Endodermal cell (in vitro differentiated cells): ENCODE data around the gene CFAP298. TPM values are rescaled to one million over a fixed set of nuclear protein-coding genes. Genes with fewer than 3 reads are reported as not detected.

ENCODE experiments used
- DNase-seq: peaks from one replicate; pipeline ENCODE4 v3.0.0-alpha.2; 2017
- H3K27ac ChIP-seq: 2 replicates; pipeline ENCODE4 v1.5.1; 2013; ENCODE audit warnings: mild to moderate bottlenecking, low read depth, low read length, moderate library complexity
- H3K27me3 ChIP-seq: 2 replicates; pipeline ENCODE4 v1.6.1; 2013; ENCODE audit warnings: mild to moderate bottlenecking, low read length, moderate library complexity; ENCODE audit not compliant: insufficient read depth, control insufficient read depth, poor library complexity, severe bottlenecking
- H3K36me3 ChIP-seq: 2 replicates; pipeline ENCODE4 v1.7.0; 2013; ENCODE audit warnings: mild to moderate bottlenecking, low read length, moderate library complexity; ENCODE audit not compliant: control insufficient read depth, insufficient read depth
- H3K4me1 ChIP-seq: one replicate; pipeline ENCODE4 v1.7.0; 2013; ENCODE audit warnings: low read length; ENCODE audit not compliant: control insufficient read depth, insufficient read depth
- H3K4me3 ChIP-seq: 2 replicates; pipeline ENCODE4 v1.5.1; 2013; ENCODE audit warnings: mild to moderate bottlenecking, low read length, moderate library complexity
- H3K9ac ChIP-seq: 2 replicates; pipeline ENCODE4 v1.6.1; 2013; ENCODE audit warnings: mild to moderate bottlenecking, low read length, moderate library complexity; ENCODE audit not compliant: poor library complexity, severe bottlenecking; ENCODE audit errors: extremely low read depth
- H3K9me3 ChIP-seq: 2 replicates; pipeline ENCODE4 v1.6.1; 2013; ENCODE audit warnings: mild to moderate bottlenecking, low read length, moderate library complexity; ENCODE audit not compliant: control insufficient read depth
- H3K27ac Mint-ChIP-seq: 2 replicates; pipeline ENCODE4 v1.8.0; 2020; ENCODE audit warnings: mixed read lengths
- H3K27me3 Mint-ChIP-seq: 2 replicates; pipeline ENCODE4 v1.8.0; 2021; ENCODE audit warnings: mild to moderate bottlenecking, mixed read lengths; ENCODE audit not compliant: insufficient read depth
- H3K36me3 Mint-ChIP-seq: 2 replicates; pipeline ENCODE4 v1.8.0; 2020; ENCODE audit warnings: low read depth, mixed read lengths
- H3K4me1 Mint-ChIP-seq: 2 replicates; pipeline ENCODE4 v1.8.0; 2020; ENCODE audit warnings: mixed read lengths
- H3K4me3 Mint-ChIP-seq: 2 replicates; pipeline ENCODE4 v1.8.0; 2020; ENCODE audit warnings: mild to moderate bottlenecking, moderate library complexity, mixed read lengths
- H3K9me3 Mint-ChIP-seq: 2 replicates; pipeline ENCODE4 v1.8.0; 2020; ENCODE audit warnings: mild to moderate bottlenecking, mixed read lengths
- CTCF ChIP-seq: fragments of 200-600 bp; sonication (generic); conservative IDR thresholded peaks from 2 replicates; pipeline ENCODE4 v1.5.0; 2021; ENCODE audit warnings: antibody characterized with exemption, mild to moderate bottlenecking
- WGBS, 2 experiments: methylation state at CpG; one replicate each; pipeline versions ENCODE4 v1.1.5 to v1.1.7; 2013; ENCODE audit warnings: missing lambda C conversion rate in 2 of 2, mixed read lengths in 1 of 2; ENCODE audit not compliant: insufficient coverage in 1 of 2, insufficient read length in 1 of 2; 5-methylcytosine and 5-hydroxymethylcytosine counted together
- total RNA-seq, 2 donors: library from RNA; stranded (reverse); fragmentation: NEBNext Ultra II Directional in 1 of 2; extraction: Animal tissue kit (Norgen Biotek cat#: 25700) in 1 of 2; gene quantifications; 2 replicates in 1 of 2; 3 replicates in 1 of 2; pipeline ENCODE4 v1.2.1, GENCODE V29; 2021

CFAP298 gene
- total RNA-seq, 2 donors from 2014 or later, result 57.3 to 62.2 TPM

GRCh38 chr21:32569261-32570230 is 42.6 kb downstream of the CFAP298 start:
- H3K4me3 ChIP-seq, result peak overlapping the region; percentile 94
- H3K4me1 Mint-ChIP-seq, result peaks cover 3% of the 10 kb centered on the region
- peak overlapping the region; percentile 74 for H3K4me3 Mint-ChIP-seq
- no peaks in the 10 kb centered on the region for H3K36me3 Mint-ChIP-seq
- peaks cover 6% of the 10 kb centered on the region for H3K27me3 ChIP-seq
- peaks cover 7% of the 10 kb centered on the region for H3K9me3 ChIP-seq
- peak overlapping the region; percentile 74 for H3K27ac Mint-ChIP-seq
- peaks cover 3% of the 10 kb centered on the region for H3K4me1 ChIP-seq
- H3K27me3 Mint-ChIP-seq, result peaks cover 12% of the 10 kb centered on the region
- H3K36me3 ChIP-seq, result no peaks in the 10 kb centered on the region
- 8 to 12% methylated on average over 42 to 61 of the region's 61 CpGs for WGBS, 2 experiments
- H3K9me3 Mint-ChIP-seq, result peaks cover 11% of the 10 kb centered on the region
- peak; percentile 94 for TF ChIP-seq CTCF
- peak; percentile 93 for DNase-seq
- no peak overlapping the region for H3K27ac ChIP-seq
- H3K9ac ChIP-seq, result peak overlapping the region; percentile 28

- peaks cover 12% of the 10 kb centered on the region for H3K27me3 Mint-ChIP-seq
- no peak for TF ChIP-seq CTCF
- H3K27me3 ChIP-seq, result peaks cover 6% of the 10 kb centered on the region
These were observed 44.6 kb downstream of the CFAP298 start for GRCh38 chr21:32567626-32568025.

GRCh38 chr21:32566741-32567389 is 45.3 kb downstream of the CFAP298 start:
- TF ChIP-seq CTCF, result no peak
- Mint-ChIP-seq H3K4me1 (peaks cover 9% of the 10 kb centered on the region), H3K36me3 (no peaks in the 10 kb centered on the region), H3K27me3 (peaks cover 12% of the 10 kb centered on the region), H3K4me3 (no peak overlapping the region), H3K9me3 (peaks cover 15% of the 10 kb centered on the region), H3K27ac (no peak overlapping the region)
- no peak for DNase-seq
- Histone ChIP-seq H3K4me3 (no peak overlapping the region), H3K9ac (no peak overlapping the region), H3K36me3 (no peaks in the 10 kb centered on the region), H3K27ac (no peak overlapping the region), H3K27me3 (peaks cover 6% of the 10 kb centered on the region), H3K4me1 (peaks cover 3% of the 10 kb centered on the region), H3K9me3 (peaks cover 13% of the 10 kb centered on the region)
- WGBS, 2 experiments, result 96 to 100% methylated on average over 3 to 4 of the region's 5 CpGs

More at GRCh38 chr21:32567626-32568025, 44.6 kb downstream of the CFAP298 start:
- Histone ChIP-seq H3K4me1 (peaks cover 3% of the 10 kb centered on the region), H3K9me3 (peaks cover 13% of the 10 kb centered on the region), H3K9ac (no peak overlapping the region), H3K27ac (no peak overlapping the region), H3K36me3 (no peaks in the 10 kb centered on the region), H3K4me3 (no peak overlapping the region)
- Mint-ChIP-seq H3K4me1 (peaks cover 3% of the 10 kb centered on the region), H3K36me3 (no peaks in the 10 kb centered on the region), H3K27ac (no peak overlapping the region), H3K4me3 (no peak overlapping the region), H3K9me3 (peaks cover 15% of the 10 kb centered on the region)
- WGBS, 2 experiments, result 90 to 91% methylated on average over 2 to 8 of the region's 8 CpGs
- peak; percentile 34 for DNase-seq
